ENCODE results near the gene ZNF805. TPM values are rescaled to one million over a fixed set of nuclear protein-coding genes. Genes with fewer than 3 reads are reported as not detected.

The ZNF805 gene
- total RNA-seq, 1 donor from 2014 or later: 12.6 TPM

- TF ChIP-seq EZH2phosphoT487 (IDR thresholded peaks at IDR 0.05) (no peak), EZH2 (IDR thresholded peaks at IDR 0.05) (no peak), CTCF (IDR thresholded peaks at IDR 0.05) (no peak)
- peaks cover 5% of the 10 kb centered on the region for H3K79me2 ChIP-seq (ENCODE audit: low read depth)
- no peaks in the 10 kb centered on the region for H3K4me1 ChIP-seq
- no peaks in the 10 kb centered on the region for H3K9me3 Mint-ChIP-seq
- H3K36me3 Mint-ChIP-seq: peaks cover 44% of the 10 kb centered on the region
- no peak for DNase-seq (ENCODE audit: low spot score)
- H3K4me3 ChIP-seq: no peak overlapping the region
- H3K9me3 ChIP-seq (ENCODE audit: low read depth): no peaks in the 10 kb centered on the region
- no peak overlapping the region for H3K9ac ChIP-seq
- H3K27ac Mint-ChIP-seq: no peak overlapping the region
- H3F3A ChIP-seq (ENCODE audit: low read depth): no peaks in the 10 kb centered on the region
- H4K20me1 ChIP-seq (ENCODE audit: low read depth): peaks cover 12% of the 10 kb centered on the region
- H3K4me3 Mint-ChIP-seq: no peak overlapping the region
- H3K27me3 Mint-ChIP-seq (ENCODE audit: insufficient read depth, low read depth): no peaks in the 10 kb centered on the region
- H3K4me1 Mint-ChIP-seq: no peaks in the 10 kb centered on the region
- peaks cover 21% of the 10 kb centered on the region for H3K36me3 ChIP-seq
- no peak overlapping the region for H3K4me2 ChIP-seq
- no peak overlapping the region for H2AFZ ChIP-seq (replicated peaks)
- no peaks in the 10 kb centered on the region for H3K27me3 ChIP-seq
- H3K27ac ChIP-seq: no peak overlapping the region
Measured at GRCh38 chr19:57212109-57212508, 28.3 kb upstream of the ZNF805 start.

GRCh38 chr19:57227502-57227901, 12.9 kb upstream of the ZNF805 start:
- no peak overlapping the region for H3K27ac ChIP-seq
- Mint-ChIP-seq H3K27me3 (ENCODE audit: insufficient read depth, low read depth) (peaks cover 10% of the 10 kb centered on the region), H3K9me3 (no peaks in the 10 kb centered on the region), H3K4me1 (no peaks in the 10 kb centered on the region), H3K27ac (no peak overlapping the region), H3K4me3 (no peak overlapping the region), H3K36me3 (no peaks in the 10 kb centered on the region)
- no peaks in the 10 kb centered on the region for H3K79me2 ChIP-seq (ENCODE audit: low read depth)
- no peak overlapping the region for H3K4me2 ChIP-seq
- H3K36me3 ChIP-seq: no peaks in the 10 kb centered on the region
- H3K27me3 ChIP-seq: no peaks in the 10 kb centered on the region
- DNase-seq (ENCODE audit: low spot score): no peak
- no peak for TF ChIP-seq EZH2 (IDR thresholded peaks at IDR 0.05)
- no peak for TF ChIP-seq EZH2phosphoT487 (IDR thresholded peaks at IDR 0.05)
- TF ChIP-seq CTCF (IDR thresholded peaks at IDR 0.05): no peak
- H3F3A ChIP-seq (ENCODE audit: low read depth): no peaks in the 10 kb centered on the region
- H3K4me1 ChIP-seq: no peaks in the 10 kb centered on the region
- no peak overlapping the region for H2AFZ ChIP-seq (replicated peaks)
- no peak overlapping the region for H3K9ac ChIP-seq
- H4K20me1 ChIP-seq (ENCODE audit: low read depth): no peaks in the 10 kb centered on the region
- H3K9me3 ChIP-seq (ENCODE audit: low read depth): no peaks in the 10 kb centered on the region
- H3K4me3 ChIP-seq: no peak overlapping the region

GRCh38 chr19:57231686-57232085, 8.7 kb upstream of the ZNF805 start:
- Histone ChIP-seq H4K20me1 (ENCODE audit: low read depth) (no peaks in the 10 kb centered on the region), H3K27me3 (no peaks in the 10 kb centered on the region), H3F3A (ENCODE audit: low read depth) (no peaks in the 10 kb centered on the region), H2AFZ (replicated peaks) (no peak overlapping the region), H3K9me3 (ENCODE audit: low read depth) (no peaks in the 10 kb centered on the region), H3K4me2 (peak overlapping the region; percentile 21), H3K4me1 (no peaks in the 10 kb centered on the region), H3K27ac (no peak overlapping the region), H3K79me2 (ENCODE audit: low read depth) (no peaks in the 10 kb centered on the region), H3K36me3 (no peaks in the 10 kb centered on the region), H3K9ac (no peak overlapping the region), H3K4me3 (no peak overlapping the region)
- no peak overlapping the region for H3K27ac Mint-ChIP-seq
- H3K4me3 Mint-ChIP-seq: no peak overlapping the region
- no peaks in the 10 kb centered on the region for H3K4me1 Mint-ChIP-seq
- no peaks in the 10 kb centered on the region for H3K9me3 Mint-ChIP-seq
- no peak for TF ChIP-seq EZH2phosphoT487 (IDR thresholded peaks at IDR 0.05)
- no peak for TF ChIP-seq EZH2 (IDR thresholded peaks at IDR 0.05)
- TF ChIP-seq CTCF (IDR thresholded peaks at IDR 0.05): no peak
- H3K36me3 Mint-ChIP-seq: no peaks in the 10 kb centered on the region
- DNase-seq (ENCODE audit: low spot score): no peak
- peaks cover 8% of the 10 kb centered on the region for H3K27me3 Mint-ChIP-seq (ENCODE audit: insufficient read depth, low read depth)

Measured in neural progenitor cell (in vitro differentiated cells).